DND-41 (cell line): ENCODE data around the gene EPB41L2.
"Not testable (repeated sequence)": the region's sequence is repeated elsewhere in the genome, so short reads cannot be mapped to it uniquely, and the experiment has no call there.

Experiments used
- ATAC-seq: fragments of 200-7000 bp; cut with Tn5 transposase; 3 replicates; pipeline ENCODE4 v1.9.1; 2021; ENCODE audit warnings: low read depth; ENCODE audit not compliant: insufficient read depth
- DNase-seq: peaks from one replicate; pipeline ENCODE4 v3.0.0-alpha.2; 2020
- H2AFZ ChIP-seq: 2 replicates; pipeline ENCODE4 v1.6.0; 2012; ENCODE audit warnings: low read depth, low read length
- H3K27ac ChIP-seq: 2 replicates; pipeline ENCODE4 v1.5.1; 2012; ENCODE audit warnings: low read length, inconsistent platforms
- H3K27me3 ChIP-seq: fragments of 200-600 bp; sonication (generic); 2 replicates; pipeline ENCODE4 v1.6.0; 2012; ENCODE audit warnings: low read length, mild to moderate bottlenecking, inconsistent platforms; ENCODE audit not compliant: insufficient read depth, poor library complexity
- H3K36me3 ChIP-seq: 2 replicates; pipeline ENCODE4 v1.5.1; 2012; ENCODE audit warnings: low read length, inconsistent platforms; ENCODE audit not compliant: insufficient read depth
- H3K4me1 ChIP-seq: 2 replicates; pipeline ENCODE4 v1.5.1; 2012; ENCODE audit warnings: mild to moderate bottlenecking, low read length; ENCODE audit not compliant: insufficient read depth
- H3K4me2 ChIP-seq: 2 replicates; pipeline ENCODE4 v1.6.0; 2012; ENCODE audit warnings: mild to moderate bottlenecking, moderate library complexity, low read length, inconsistent platforms; ENCODE audit not compliant: insufficient read depth
- H3K4me3 ChIP-seq, 2 experiments: fragments of 200-600 bp in 1 of 2; shearing (Covaris generic) in 1 of 2; 2 replicates each; pipeline ENCODE4 v1.5.1; 2012 to 2016; ENCODE audit warnings: inconsistent platforms in 2 of 2, low read length in 2 of 2, mild to moderate bottlenecking in 2 of 2, low read depth in 1 of 2, moderate library complexity in 1 of 2
- H3K79me2 ChIP-seq: 2 replicates; pipeline ENCODE4 v1.6.0; 2012; ENCODE audit warnings: low read length, inconsistent platforms; ENCODE audit not compliant: insufficient read depth
- H3K9ac ChIP-seq: 2 replicates; pipeline ENCODE4 v1.6.0; 2012; ENCODE audit warnings: low read depth, mild to moderate bottlenecking, inconsistent platforms, low read length, moderate library complexity
- H3K9me3 ChIP-seq: 2 replicates; pipeline ENCODE4 v1.5.1; 2012; ENCODE audit warnings: low read length, moderate library complexity, mild to moderate bottlenecking, inconsistent platforms; ENCODE audit not compliant: insufficient read depth, severe bottlenecking
- H4K20me1 ChIP-seq: 2 replicates; pipeline ENCODE4 v1.6.0; 2012; ENCODE audit warnings: low read length; ENCODE audit not compliant: insufficient read depth
- EZH2 ChIP-seq: IDR thresholded peaks from 3 replicates; pipeline ENCODE4 v1.6.1; 2012; ENCODE audit warnings: borderline replicate concordance, low read depth, mild to moderate bottlenecking, moderate library complexity, low read length, inconsistent platforms; ENCODE audit not compliant: severe bottlenecking
- TF ChIP-seq, protein P1 (sequence below): IDR thresholded peaks from 2 replicates; pipeline ENCODE4 v1.5.1; 2012; ENCODE audit warnings: borderline replicate concordance, low read length, moderate library complexity, mild to moderate bottlenecking; ENCODE audit not compliant: poor library complexity, severe bottlenecking; ENCODE audit errors: extremely low read depth

Gene EPB41L2

DNA sequence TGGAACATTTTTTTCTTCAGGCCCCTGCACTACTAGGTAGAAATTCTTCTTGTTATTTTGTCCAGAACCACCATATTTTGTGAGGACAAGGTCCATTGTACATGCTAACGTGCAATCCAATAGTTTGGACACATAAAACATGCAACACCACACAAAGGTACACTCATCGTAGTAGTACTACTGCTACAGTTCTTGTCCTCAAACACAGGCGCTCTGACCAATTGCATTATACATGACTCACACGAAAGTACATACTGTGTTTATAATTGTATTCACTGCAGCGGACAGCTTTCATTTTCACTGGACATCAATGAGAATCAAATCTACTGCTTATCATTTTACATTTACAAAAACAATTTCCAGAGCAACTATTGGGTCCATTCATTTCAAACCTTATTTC lies 251.1 kb downstream of the EPB41L2 start:
- Histone ChIP-seq H3K4me1 (no peaks in the 10 kb centered on the region), H3K27me3 (no peaks in the 10 kb centered on the region), H4K20me1 (no peaks in the 10 kb centered on the region), H3K9me3 (no peaks in the 10 kb centered on the region), H3K9ac (no peak overlapping the region), H3K4me2 (no peak overlapping the region), H2AFZ (no peak overlapping the region), H3K27ac (no peak overlapping the region), H3K36me3 (no peaks in the 10 kb centered on the region), H3K4me3 (no peak overlapping the region), H3K79me2 (no peaks in the 10 kb centered on the region)
- ATAC-seq: no peak
- DNase-seq: no peak
- TF ChIP-seq, protein P1, sequence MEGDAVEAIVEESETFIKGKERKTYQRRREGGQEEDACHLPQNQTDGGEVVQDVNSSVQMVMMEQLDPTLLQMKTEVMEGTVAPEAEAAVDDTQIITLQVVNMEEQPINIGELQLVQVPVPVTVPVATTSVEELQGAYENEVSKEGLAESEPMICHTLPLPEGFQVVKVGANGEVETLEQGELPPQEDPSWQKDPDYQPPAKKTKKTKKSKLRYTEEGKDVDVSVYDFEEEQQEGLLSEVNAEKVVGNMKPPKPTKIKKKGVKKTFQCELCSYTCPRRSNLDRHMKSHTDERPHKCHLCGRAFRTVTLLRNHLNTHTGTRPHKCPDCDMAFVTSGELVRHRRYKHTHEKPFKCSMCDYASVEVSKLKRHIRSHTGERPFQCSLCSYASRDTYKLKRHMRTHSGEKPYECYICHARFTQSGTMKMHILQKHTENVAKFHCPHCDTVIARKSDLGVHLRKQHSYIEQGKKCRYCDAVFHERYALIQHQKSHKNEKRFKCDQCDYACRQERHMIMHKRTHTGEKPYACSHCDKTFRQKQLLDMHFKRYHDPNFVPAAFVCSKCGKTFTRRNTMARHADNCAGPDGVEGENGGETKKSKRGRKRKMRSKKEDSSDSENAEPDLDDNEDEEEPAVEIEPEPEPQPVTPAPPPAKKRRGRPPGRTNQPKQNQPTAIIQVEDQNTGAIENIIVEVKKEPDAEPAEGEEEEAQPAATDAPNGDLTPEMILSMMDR: no peak
- TF ChIP-seq EZH2: no peak

DNA sequence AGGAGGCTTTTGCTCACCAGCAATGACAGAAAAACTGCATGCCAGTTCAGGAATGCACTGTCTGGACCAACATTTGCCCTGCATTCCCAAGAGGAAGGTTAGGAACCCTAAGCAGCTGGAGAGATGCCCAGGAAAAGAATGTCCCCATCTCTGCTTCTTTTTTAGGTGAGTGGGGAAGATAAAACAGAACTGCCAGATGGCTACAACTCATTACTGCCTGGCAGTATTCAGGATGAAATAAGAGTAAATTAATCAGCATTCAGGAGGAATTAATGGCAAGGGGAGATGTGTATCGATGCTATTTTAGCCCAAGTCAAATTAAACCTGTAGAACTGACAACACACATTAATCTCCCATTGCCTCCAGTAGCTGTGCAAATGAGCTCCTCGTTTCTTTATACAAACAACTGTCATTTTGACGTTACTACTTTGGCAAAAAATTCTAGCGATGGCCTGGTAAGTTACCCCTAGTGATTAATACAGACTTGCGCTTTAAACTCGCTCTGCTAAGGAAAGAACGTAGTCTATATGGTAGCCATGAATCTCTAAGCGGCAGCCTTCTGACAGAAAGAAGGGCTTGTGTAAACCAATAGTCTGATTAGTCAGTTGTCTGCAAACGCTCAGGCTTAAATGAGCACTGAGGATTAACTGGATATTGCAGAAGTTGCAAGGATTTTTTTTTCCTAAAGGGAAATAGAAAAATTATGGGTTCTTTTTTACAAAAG lies 252.6 kb downstream of the EPB41L2 start:
- Histone ChIP-seq H3K27ac (no peak overlapping the region), H3K9me3 (no peaks in the 10 kb centered on the region), H3K27me3 (no peaks in the 10 kb centered on the region), H3K4me1 (no peaks in the 10 kb centered on the region), H3K79me2 (no peaks in the 10 kb centered on the region), H2AFZ (no peak overlapping the region), H4K20me1 (no peaks in the 10 kb centered on the region), H3K4me2 (no peak overlapping the region), H3K4me3 (no peak overlapping the region), H3K9ac (no peak overlapping the region), H3K36me3 (no peaks in the 10 kb centered on the region)
- DNase-seq: no peak
- ATAC-seq: no peak
- TF ChIP-seq EZH2: no peak
- TF ChIP-seq, protein P1: no peak

DNA sequence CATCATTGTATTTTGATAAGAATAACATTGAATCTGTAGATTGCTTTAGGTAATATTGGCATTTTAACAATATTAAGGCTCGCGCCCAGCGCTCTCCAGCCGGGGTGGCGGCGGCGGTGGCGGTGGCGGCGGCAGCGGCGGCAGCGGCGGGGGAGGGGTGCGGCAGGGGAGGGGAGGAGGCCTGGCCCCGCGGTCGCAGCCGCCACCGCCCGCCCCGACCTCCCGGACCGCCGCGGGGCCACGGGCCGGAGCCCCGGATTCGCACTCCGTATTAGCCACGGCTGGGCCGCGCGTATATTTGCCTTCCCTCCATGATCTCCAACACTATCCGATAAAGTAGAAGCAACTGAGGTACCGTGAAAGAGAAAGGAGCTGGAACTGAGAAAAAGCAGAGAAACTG lies 261.7 kb downstream of the EPB41L2 start:
- H4K20me1 ChIP-seq, H2AFZ ChIP-seq, DNase-seq, H3K4me1 ChIP-seq, H3K27ac ChIP-seq, H3K9me3 ChIP-seq, H3K9ac ChIP-seq, ATAC-seq, H3K4me2 ChIP-seq, H3K27me3 ChIP-seq, H3K79me2 ChIP-seq, H3K36me3 ChIP-seq, H3K4me3 ChIP-seq: not testable (repeated sequence)

DNA sequence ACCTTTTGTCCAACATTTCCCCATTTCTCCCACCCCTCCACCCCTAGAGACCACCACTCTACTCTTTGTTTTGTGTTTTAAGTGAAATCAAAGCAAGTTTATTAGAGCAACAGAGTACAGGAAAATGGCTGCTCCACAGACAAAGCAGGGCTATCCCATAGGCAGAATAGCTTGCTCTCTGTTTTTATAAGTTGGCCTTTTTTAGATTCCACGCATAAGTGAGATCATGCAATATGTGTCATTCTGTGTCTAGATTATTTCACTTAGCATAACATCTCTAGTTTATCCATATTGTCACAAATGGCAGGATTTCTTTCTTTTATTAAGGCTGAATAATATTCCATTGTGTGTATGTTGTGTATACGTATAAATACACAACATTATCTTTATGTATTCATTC lies 266.0 kb downstream of the EPB41L2 start:
- no peaks in the 10 kb centered on the region for H3K79me2 ChIP-seq
- H3K36me3 ChIP-seq: no peaks in the 10 kb centered on the region
- no peak overlapping the region for H3K27ac ChIP-seq
- no peak for TF ChIP-seq EZH2
- TF ChIP-seq, protein P1: no peak
- peaks cover 3% of the 10 kb centered on the region for H3K9me3 ChIP-seq
- no peaks in the 10 kb centered on the region for H3K27me3 ChIP-seq
- no peak overlapping the region for H3K4me2 ChIP-seq
- no peaks in the 10 kb centered on the region for H4K20me1 ChIP-seq
- no peak overlapping the region for H3K9ac ChIP-seq
- H2AFZ ChIP-seq: no peak overlapping the region
- no peaks in the 10 kb centered on the region for H3K4me1 ChIP-seq
- H3K4me3 ChIP-seq: no peak overlapping the region
- DNase-seq: no peak
- no peak for ATAC-seq
